H1 (cell line): ENCODE results near the gene NR4A3. TPM values are rescaled to one million over a fixed set of nuclear protein-coding genes. Genes with fewer than 3 reads are reported as not detected.

Experiments
- CTCF ChIA-PET: fragments of 300-600 bp; sonication (Branson Sonifier 250); formaldehyde crosslinking; loops from one replicate; lab custom pipeline; 2021; ENCODE audit not compliant: partially characterized antibody; lab: Charles Lee
- POLR2A ChIA-PET: fragments of 300-600 bp; sonication (Branson Sonifier 250); formaldehyde crosslinking; loops from one replicate; lab custom pipeline; 2021; ENCODE audit warnings: inconsistent platforms; ENCODE audit not compliant: partially characterized antibody; lab: Charles Lee
- DNase-seq, 2 experiments: peaks; one replicate each; pipeline versions ENCODE4 v3.0.0 to v3.0.0-alpha.2; 2010 to 2022; ENCODE audit warnings: low spot score in 2 of 2, low read depth in 1 of 2, mixed read lengths in 1 of 2
- FAIRE-seq: peaks from 2 replicates; lab custom pipeline; 2011; peaks lifted over from hg19 to GRCh38; lab: Jason Lieb, UNC
- H2AFZ ChIP-seq: 2 replicates; pipeline ENCODE4 v1.8.1; 2012; ENCODE audit warnings: low read length, inconsistent platforms
- H2AK5ac ChIP-seq: 2 replicates; pipeline ENCODE4 v1.6.1; 2013; ENCODE audit warnings: low read depth, low read length
- H2BK120ac ChIP-seq: replicated peaks from 2 replicates; pipeline ENCODE3; 2013; ENCODE audit warnings: low read depth, low read length, inconsistent platforms
- H2BK12ac ChIP-seq: 2 replicates; pipeline ENCODE4 v1.6.1; 2013; ENCODE audit warnings: low read depth, low read length
- H2BK15ac ChIP-seq: 2 replicates; pipeline ENCODE4 v1.6.1; 2013; ENCODE audit warnings: low read length
- H2BK20ac ChIP-seq: 2 replicates; pipeline ENCODE4 v1.6.1; 2013; ENCODE audit warnings: low read length
- H2BK5ac ChIP-seq: 2 replicates; pipeline ENCODE4 v1.6.1; 2013; ENCODE audit warnings: low read depth, low read length
- H3K14ac ChIP-seq: 2 replicates; pipeline ENCODE4 v1.6.1; 2013; ENCODE audit warnings: inconsistent platforms; ENCODE audit not compliant: insufficient read length
- H3K18ac ChIP-seq: 2 replicates; pipeline ENCODE4 v1.6.1; 2013; ENCODE audit warnings: low read length; ENCODE audit errors: extremely low read depth
- H3K23ac ChIP-seq: 2 replicates; pipeline ENCODE4 v1.6.1; 2013; ENCODE audit warnings: inconsistent platforms; ENCODE audit not compliant: insufficient read length
- H3K23me2 ChIP-seq: 2 replicates; pipeline ENCODE4 v1.6.1; 2013; ENCODE audit warnings: low read depth, low read length
- H3K27ac ChIP-seq: 2 replicates; pipeline ENCODE4 v1.6.1; 2011; ENCODE audit warnings: low read depth, low read length, inconsistent platforms
- H3K27me3 ChIP-seq, 4 experiments: replicated peaks in 1 of 4; 1 replicate in 1 of 4; 2 replicates in 3 of 4; pipeline versions ENCODE4 v1.6.1 to v1.8.1; 2011 to 2013; ENCODE audit warnings: low read length in 3 of 4, mild to moderate bottlenecking in 3 of 4, inconsistent platforms in 2 of 4, mixed read lengths in 2 of 4, moderate library complexity in 1 of 4; ENCODE audit not compliant: control insufficient read depth in 3 of 4, insufficient read depth in 3 of 4; ENCODE audit errors: extremely low read depth in 1 of 4
- H3K36me3 ChIP-seq, 4 experiments: 2 replicates each; pipeline versions ENCODE4 v1.6.1 to v1.8.1; 2011 to 2013; ENCODE audit warnings: mild to moderate bottlenecking in 4 of 4, low read length in 3 of 4, moderate library complexity in 2 of 4, control low read depth in 1 of 4, inconsistent platforms in 1 of 4; ENCODE audit not compliant: insufficient read depth in 4 of 4, control insufficient read depth in 2 of 4
- H3K4ac ChIP-seq: replicated peaks from 2 replicates; pipeline ENCODE3; 2013; ENCODE audit warnings: low read length, low read depth, mixed read lengths, inconsistent platforms; ENCODE audit not compliant: insufficient read length
- H3K4me1 ChIP-seq, 4 experiments: replicated peaks in 1 of 4; 1 replicate in 1 of 4; 2 replicates in 3 of 4; pipeline versions ENCODE4 v1.6.1 to v1.8.1; 2011 to 2013; ENCODE audit warnings: low read length in 3 of 4, inconsistent platforms in 2 of 4, mixed read lengths in 1 of 4; ENCODE audit not compliant: insufficient read depth in 4 of 4, control insufficient read depth in 3 of 4
- H3K4me2 ChIP-seq, 2 experiments: 2 replicates each; pipeline versions ENCODE4 v1.6.1 to v1.8.1; 2011 to 2013; ENCODE audit warnings: low read depth in 2 of 2, low read length in 2 of 2, control low read depth in 1 of 2, inconsistent platforms in 1 of 2, mild to moderate bottlenecking in 1 of 2; ENCODE audit not compliant: insufficient read depth in 1 of 2
- H3K4me3 ChIP-seq, 4 experiments: fragments of 200-600, 300-600 bp in 1 of 4; sonication (generic), shearing (Covaris generic), sonication (Bioruptor Twin) in 1 of 4; 2 replicates each; pipeline versions ENCODE4 v1.5.1 to v1.8.1; 2011 to 2016; ENCODE audit warnings: low read length in 4 of 4, low read depth in 3 of 4, control low read depth in 2 of 4, inconsistent platforms in 2 of 4, mild to moderate bottlenecking in 2 of 4, mixed read lengths in 1 of 4, moderate library complexity in 1 of 4; ENCODE audit not compliant: insufficient read depth in 2 of 4; ENCODE audit errors: extremely low read depth in 1 of 4
- H3K56ac ChIP-seq: replicated peaks from 2 replicates; pipeline ENCODE3; 2013; ENCODE audit warnings: low read depth, mild to moderate bottlenecking, mixed read lengths, low read length, inconsistent platforms; ENCODE audit not compliant: insufficient read length
- H3K79me1 ChIP-seq: 2 replicates; pipeline ENCODE4 v1.6.1; 2013; ENCODE audit warnings: low read depth, low read length, control low read depth
- H3K79me2 ChIP-seq, 2 experiments: 2 replicates each; pipeline versions ENCODE4 v1.6.1 to v1.8.1; 2012 to 2013; ENCODE audit warnings: low read length in 2 of 2, mild to moderate bottlenecking in 2 of 2, inconsistent platforms in 1 of 2; ENCODE audit not compliant: insufficient read depth in 2 of 2, control insufficient read depth in 1 of 2
- H3K9ac ChIP-seq, 4 experiments: replicated peaks in 1 of 4; 1 replicate in 1 of 4; 2 replicates in 3 of 4; pipeline versions ENCODE4 v1.6.1 to v1.8.1; 2011 to 2013; ENCODE audit warnings: low read depth in 3 of 4, low read length in 3 of 4, control low read depth in 2 of 4, mild to moderate bottlenecking in 2 of 4, moderate library complexity in 2 of 4, inconsistent platforms in 1 of 4; ENCODE audit errors: extremely low read depth in 1 of 4
- H3K9me3 ChIP-seq, 2 experiments: 2 replicates each; pipeline versions ENCODE4 v1.6.1 to v1.8.1; 2012 to 2013; ENCODE audit warnings: mild to moderate bottlenecking in 2 of 2, moderate library complexity in 2 of 2, control low read depth in 1 of 2, inconsistent platforms in 1 of 2, low read depth in 1 of 2, low read length in 1 of 2, mixed read lengths in 1 of 2; ENCODE audit not compliant: insufficient read depth in 2 of 2
- H4K20me1 ChIP-seq, 2 experiments: replicated peaks in 1 of 2; 2 replicates each; pipeline versions ENCODE3 to v1.8.1; 2011 to 2013; ENCODE audit warnings: inconsistent platforms in 2 of 2, low read length in 2 of 2, mild to moderate bottlenecking in 1 of 2; ENCODE audit not compliant: insufficient read depth in 2 of 2, control insufficient read depth in 1 of 2
- H4K5ac ChIP-seq: 2 replicates; pipeline ENCODE4 v1.6.1; 2013; ENCODE audit warnings: low read length, low read depth, mixed read lengths, inconsistent platforms; ENCODE audit not compliant: insufficient read length
- H4K8ac ChIP-seq: 2 replicates; pipeline ENCODE4 v1.8.0; 2013; ENCODE audit warnings: mild to moderate bottlenecking, moderate library complexity, low read length, inconsistent platforms; ENCODE audit not compliant: insufficient read depth; ENCODE audit errors: extremely low read depth
- H4K91ac ChIP-seq: replicated peaks from 2 replicates; pipeline ENCODE3; 2013; ENCODE audit warnings: low read length, mixed read lengths, inconsistent platforms; ENCODE audit not compliant: insufficient read length
- SIN3A ChIP-seq, 2 experiments: IDR thresholded peaks in 1 of 2; conservative IDR thresholded peaks in 1 of 2; 2 replicates each; pipeline ENCODE4 v1.6.1; 2011 to 2012; ENCODE audit warnings: low read length in 2 of 2, improper control_type of control experiment in 1 of 2, low read depth in 1 of 2, mild to moderate bottlenecking in 1 of 2
- WGBS, 2 experiments: shearing (Covaris generic) in 1 of 2; methylation state at CpG; one replicate each; pipeline versions ENCODE4 v1.1.6 to v1.1.7; 2013 to 2015; ENCODE audit warnings: low lambda C conversion rate in 2 of 2, mixed read lengths in 2 of 2, inconsistent platforms in 1 of 2, low coverage in 1 of 2, missing lambda C conversion rate in 1 of 2; ENCODE audit not compliant: insufficient replicate concordance in 2 of 2, insufficient coverage in 1 of 2, insufficient read length in 1 of 2; ENCODE audit errors: extremely low coverage in 1 of 2, missing lambda C conversion rate in 1 of 2; 5-methylcytosine and 5-hydroxymethylcytosine counted together
- polyA plus RNA-seq, 7 experiments: library from polyadenylated mRNA; depleted of rRNA in 3 of 7; stranded (reverse) in 5 of 7; unstranded in 2 of 7; fragments of >200 nt in 5 of 7; fragments of 200-250 nt in 2 of 7; gene quantifications; 1 replicate in 5 of 7; 2 replicates in 1 of 7; 4 replicates in 1 of 7; pipeline versions ENCODE4 v1.2.1 to v1.2.3, GENCODE V29; 2011 to 2013; ENCODE audit warnings: missing spikeins in 2 of 7, mixed read lengths in 2 of 7
- total RNA-seq: library from RNA; stranded (reverse); fragmentation: NEBNext Ultra II Directional; extraction: Animal tissue kit (Norgen Biotek cat#: 25700); gene quantifications from 2 replicates; pipeline ENCODE4 v1.2.1, GENCODE V29; 2021

Gene NR4A3
- total and polyA plus RNA-seq, 2 of the 8 experiments (the other 6 are each of a cell fraction or from before 2014, with no cell fraction given), result 0.05 to 0.30 TPM

- Histone ChIP-seq H3K36me3 (no peaks in the 10 kb centered on the region), H3K27ac (no peak overlapping the region), H2BK5ac (no peak overlapping the region), H3K4me1 (peaks cover 0 to 7% (median 0%) of the 10 kb centered on the region in 4 experiments; a peak in 1 of 7 replicates), H2BK15ac (no peak overlapping the region), H3K23ac (no peak overlapping the region), H3K18ac (no peak overlapping the region), H3K14ac (no peak overlapping the region), H3K4me2 (no peak overlapping the region), H2AFZ (no peak overlapping the region), H4K5ac (no peak overlapping the region), H3K4ac (no peak overlapping the region), H4K8ac (no peak overlapping the region), H4K20me1 (no peaks in the 10 kb centered on the region), H3K79me2 (no peaks in the 10 kb centered on the region), H3K27me3 (no peaks in the 10 kb centered on the region), H3K9ac (no peak overlapping the region), H2BK120ac (no peak overlapping the region), H3K79me1 (no peaks in the 10 kb centered on the region), H2BK20ac (no peak overlapping the region), H3K9me3 (no peaks in the 10 kb centered on the region), H2BK12ac (no peak overlapping the region), H2AK5ac (no peak overlapping the region), H3K23me2 (no peaks in the 10 kb centered on the region; the same call in 1 of the 2 replicates), H3K56ac (no peak overlapping the region), H4K91ac (no peak overlapping the region), H3K4me3 (no peak overlapping the region)
- WGBS, 2 experiments, result 62% methylated on average over 3 of the region's 3 CpGs; no CpG with 5 or more reads in 1 of the 2 experiments
- no peak for TF ChIP-seq SIN3A (conservative IDR thresholded peaks at IDR 0.05 in 1 of 2, IDR thresholded peaks at IDR 0.05 in 1 of 2; ENCODE audit: low read depth in 1 of 2, low read length in 2 of 2)
- ChIA-PET POLR2A (no interaction called here), CTCF (interaction anchor here (0.6 to 11.1 kb wide), 2 partner anchors 11 to 402 kb away, joined by 3 to 51 read pairs; no protein-coding TSS in a partner anchor)
- FAIRE-seq, result no peak
- DNase-seq, result no peak
Measured at GRCh38 chr9:99867536-99867935, 45.9 kb downstream of the NR4A3 start.
